GM12878 (cell line): ENCODE data around the gene GSS. TPM values are rescaled to one million over a fixed set of nuclear protein-coding genes. Genes with fewer than 3 reads are reported as not detected.

Experiments used
- ATAC-seq: fragments of 200-7000 bp; cut with Tn5 transposase; 3 replicates; pipeline ENCODE4 v1.9.1; 2020; ENCODE audit warnings: mild to moderate bottlenecking, moderate library complexity
- BruUV-seq: library from RNA; stranded (reverse); fragments of 400-500 nt; replicated peaks from 2 replicates; lab custom pipeline; 2021; lab: Mats Ljungman, UMichigan
- CTCF ChIA-PET: fragments of 300-600 bp; sonication (Branson Sonifier 250); formaldehyde crosslinking; extraction: SDS; loops from one replicate; lab custom pipeline; 2021; ENCODE audit warnings: inconsistent platforms; lab: Yijun Ruan, JAX
- POLR2A ChIA-PET: fragments of 350-600 bp; formaldehyde crosslinking; extraction: SDS; loops from one replicate; lab custom pipeline; 2021; ENCODE audit warnings: inconsistent platforms; lab: Charles Lee
- RAD21 ChIA-PET: fragments of 300-600 bp; sonication (Branson Sonifier 250); formaldehyde crosslinking; loops from one replicate; lab custom pipeline; 2023; ENCODE audit warnings: antibody characterized with exemption; ENCODE audit not compliant: unreplicated experiment; lab: Charles Lee
- SMC1A ChIA-PET: fragments of 300-600 bp; sonication (Branson Sonifier 250); formaldehyde crosslinking; loops from one replicate; lab custom pipeline; 2023; ENCODE audit not compliant: unreplicated experiment, uncharacterized antibody; lab: Charles Lee
- DNase-seq: peaks from one replicate; pipeline ENCODE4 v3.0.0-alpha.2; 2011; ENCODE audit warnings: low read depth, low spot score
- FAIRE-seq: peaks from 3 replicates; lab custom pipeline; 2011; peaks lifted over from hg19 to GRCh38; lab: Jason Lieb, UNC
- H2AFZ ChIP-seq: 2 replicates; pipeline ENCODE4 v1.6.0; 2011; ENCODE audit warnings: low read depth, low read length, control low read depth; ENCODE audit not compliant: control insufficient read depth
- H3K27ac ChIP-seq: 2 replicates; pipeline ENCODE4 v1.5.1; 2011; ENCODE audit warnings: control low read depth; ENCODE audit not compliant: control insufficient read depth, insufficient read depth
- H3K27me3 ChIP-seq, 2 experiments: replicated peaks in 1 of 2; 2 replicates each; pipeline versions ENCODE4 v1.6.0 to v1.6.1; 2011; ENCODE audit warnings: low read length in 1 of 2; ENCODE audit not compliant: control insufficient read depth in 2 of 2, insufficient read depth in 2 of 2
- H3K36me3 ChIP-seq, 2 experiments: 2 replicates each; pipeline ENCODE4 v1.5.1; 2011; ENCODE audit warnings: low read length in 1 of 2; ENCODE audit not compliant: control insufficient read depth in 2 of 2, insufficient read depth in 2 of 2
- H3K4me1 ChIP-seq: 2 replicates; pipeline ENCODE4 v1.6.1; 2011; ENCODE audit warnings: mild to moderate bottlenecking, low read length, moderate library complexity, mixed read lengths; ENCODE audit not compliant: control insufficient read depth, insufficient read depth
- H3K4me2 ChIP-seq: 2 replicates; pipeline ENCODE4 v1.6.0; 2011; ENCODE audit warnings: control low read depth; ENCODE audit not compliant: control insufficient read depth, insufficient read depth
- H3K4me3 ChIP-seq: fragments of 200-600 bp; sonication (generic); 2 replicates; pipeline ENCODE4 v1.5.1; 2016
- H3K79me2 ChIP-seq: 2 replicates; pipeline ENCODE4 v1.6.0; 2011; ENCODE audit warnings: low read length; ENCODE audit not compliant: control insufficient read depth, insufficient read depth
- H3K9ac ChIP-seq: 2 replicates; pipeline ENCODE4 v1.8.0; 2011; ENCODE audit warnings: low read length, control low read depth, mixed read lengths; ENCODE audit not compliant: control insufficient read depth, insufficient read depth
- H3K9me3 ChIP-seq: replicated peaks from 3 replicates; pipeline ENCODE4 v1.5.1; 2011; ENCODE audit warnings: mild to moderate bottlenecking, low read length; ENCODE audit not compliant: control insufficient read depth, insufficient read depth
- H4K20me1 ChIP-seq: 2 replicates; pipeline ENCODE4 v1.6.0; 2011; ENCODE audit not compliant: control insufficient read depth, insufficient read depth
- CTCF ChIP-seq, 3 experiments: IDR thresholded peaks in 2 of 3; conservative IDR thresholded peaks in 1 of 3; 2 replicates each; pipeline ENCODE4 v1.5.1; 2011; ENCODE audit warnings: low read depth in 3 of 3, low read length in 3 of 3, mild to moderate bottlenecking in 3 of 3, control low read depth in 2 of 3, moderate library complexity in 2 of 3, inconsistent platforms in 1 of 3, mixed read lengths in 1 of 3; ENCODE audit not compliant: control insufficient read depth in 2 of 3, insufficient read depth in 1 of 3; ENCODE audit errors: extremely low read depth in 1 of 3
- HDAC2 ChIP-seq: fragments of 200-600 bp; sonication (generic); IDR thresholded peaks from 2 replicates; pipeline ENCODE4 v1.6.1; 2017
- IRF3 ChIP-seq: fragments of 450-650 bp; IDR thresholded peaks from 2 replicates; pipeline ENCODE4 v1.6.1; 2014; ENCODE audit warnings: mild to moderate bottlenecking
- JUND ChIP-seq: IDR thresholded peaks from 2 replicates; pipeline ENCODE4 v1.6.1; 2012; ENCODE audit warnings: low read depth, mild to moderate bottlenecking, low read length, improper control_type of control experiment, moderate library complexity
- NR2C1 ChIP-seq: fragments of 450-650 bp; IDR thresholded peaks from 2 replicates; pipeline ENCODE4 v1.6.1; 2017; ENCODE audit warnings: antibody characterized with exemption, mild to moderate bottlenecking, moderate library complexity
- PRDM15 ChIP-seq: fragments of 450-650 bp; formaldehyde crosslinking; IDR thresholded peaks from 2 replicates; pipeline ENCODE4 v1.4.0; 2020; ENCODE audit warnings: mild to moderate bottlenecking, moderate library complexity
- RCOR1 ChIP-seq: conservative IDR thresholded peaks from 2 replicates; pipeline ENCODE4 v1.6.1; 2012; ENCODE audit warnings: low read depth, low read length, improper control_type of control experiment
- SMAD1 ChIP-seq: fragments of 450-650 bp; IDR thresholded peaks from 2 replicates; pipeline ENCODE4 v1.6.1; 2018; ENCODE audit warnings: mild to moderate bottlenecking, low read depth; ENCODE audit not compliant: partially characterized antibody
- SP1 ChIP-seq: IDR thresholded peaks from one replicate; pipeline ENCODE4 v1.6.1; 2011; ENCODE audit warnings: low read depth, low read length
- STAT1 ChIP-seq: fragments of 450-650 bp; conservative IDR thresholded peaks from 2 replicates; pipeline ENCODE4 v1.6.1; 2014; ENCODE audit warnings: antibody characterized with exemption, mild to moderate bottlenecking
- ZZZ3 ChIP-seq: IDR thresholded peaks from 2 replicates; pipeline ENCODE4 v1.6.1; 2011; ENCODE audit warnings: low read depth; ENCODE audit not compliant: control insufficient read depth, insufficient read length
- in situ Hi-C: fragments of 300-500 bp; cut with MboI; formaldehyde crosslinking; loops from 9 replicates; pipeline ENCODE4 v1.14.3; 2018; ENCODE audit warnings: mixed read lengths
- intact Hi-C: fragments of 100-400 bp; cut with micrococcal nuclease; formaldehyde crosslinking; loops from one replicate; pipeline ENCODE4 v1.14.2; 2022; ENCODE audit not compliant: unreplicated experiment
- polyA plus RNA-seq, 11 experiments: library from polyadenylated mRNA; depleted of rRNA in 4 of 11; unstranded in 6 of 11; stranded (reverse) in 5 of 11; fragments of >200 nt; fragmentation: Nextera tagmentation in 4 of 11; fragmentation: Illumina TruSeq in 1 of 11; extraction: Ambion mirVana in 4 of 11; extraction: Trizol in 1 of 11; gene quantifications; 1 replicate in 1 of 11; 2 replicates in 10 of 11; pipeline versions ENCODE4 v1.2.1 to v1.2.3, GENCODE V29; 2011 to 2016; ENCODE audit warnings: inconsistent platforms in 2 of 11, missing spikeins in 2 of 11, low read depth in 1 of 11
- total RNA-seq, 4 experiments: library from RNA; depleted of rRNA in 3 of 4; stranded (reverse); fragments of >200 nt in 3 of 4; fragmentation: Illumina TruSeq in 1 of 4; extraction: Trizol in 1 of 4; gene quantifications; 2 replicates each; pipeline versions ENCODE4 v1.2.1 to v1.2.3, GENCODE V29; 2013 to 2021
- TF ChIP-seq, protein P1 (sequence below): fragments of 150-350 bp; IDR thresholded peaks from 2 replicates; pipeline ENCODE4 v1.6.1; 2014; ENCODE audit warnings: mild to moderate bottlenecking, low read depth, low read length

GSS gene
- total and polyA plus RNA-seq, 10 of the 15 experiments (the other 5 are each of a cell fraction or from before 2014, with no cell fraction given), result 12.7 to 120 (median 67.4) TPM

- H3K27ac ChIP-seq, result no peak overlapping the region
- intact Hi-C loops, result no loop called here
- no peaks in the 10 kb centered on the region for H3K9me3 ChIP-seq
- H2AFZ ChIP-seq, result no peak overlapping the region
- no peak overlapping the region for H3K4me2 ChIP-seq
- no peak for DNase-seq
- H3K27me3 ChIP-seq, result no peaks in the 10 kb centered on the region
- TF ChIP-seq PRDM15 (CRISPR knock-in tag) (no peak), CTCF (IDR thresholded peaks at IDR 0.05 in 2 of 3, conservative IDR thresholded peaks at IDR 0.05 in 1 of 3; ENCODE audit: control insufficient read depth in 2 of 3, extremely low read depth in 1 of 3, insufficient read depth in 1 of 3, low read depth in 3 of 3, low read length in 3 of 3) (no peak), NR2C1 (no peak), HDAC2 (no peak), RCOR1 (no peak), JUND (no peak), IRF3 (no peak), SP1 (no peak), SMAD1 (no peak), STAT1 (no peak), ZZZ3 (no peak)
- TF ChIP-seq, protein P1, sequence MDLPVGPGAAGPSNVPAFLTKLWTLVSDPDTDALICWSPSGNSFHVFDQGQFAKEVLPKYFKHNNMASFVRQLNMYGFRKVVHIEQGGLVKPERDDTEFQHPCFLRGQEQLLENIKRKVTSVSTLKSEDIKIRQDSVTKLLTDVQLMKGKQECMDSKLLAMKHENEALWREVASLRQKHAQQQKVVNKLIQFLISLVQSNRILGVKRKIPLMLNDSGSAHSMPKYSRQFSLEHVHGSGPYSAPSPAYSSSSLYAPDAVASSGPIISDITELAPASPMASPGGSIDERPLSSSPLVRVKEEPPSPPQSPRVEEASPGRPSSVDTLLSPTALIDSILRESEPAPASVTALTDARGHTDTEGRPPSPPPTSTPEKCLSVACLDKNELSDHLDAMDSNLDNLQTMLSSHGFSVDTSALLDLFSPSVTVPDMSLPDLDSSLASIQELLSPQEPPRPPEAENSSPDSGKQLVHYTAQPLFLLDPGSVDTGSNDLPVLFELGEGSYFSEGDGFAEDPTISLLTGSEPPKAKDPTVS, result no peak
- TF ChIP-seq, all 136 proteins: peak for 0
- no peak overlapping the region for H3K9ac ChIP-seq
- ChIA-PET POLR2A (interaction anchor here (0.6 kb wide), 1 partner anchor 43 kb away, joined by 5 read pairs; no protein-coding TSS in a partner anchor), RAD21 (no interaction called here), SMC1A (no interaction called here), CTCF (no interaction called here)
- no peaks in the 10 kb centered on the region for H3K79me2 ChIP-seq
- FAIRE-seq (no peak), ATAC-seq (no peak)
- in situ Hi-C loops, result no loop called here
- no peak overlapping the region for H3K4me3 ChIP-seq
- BruUV-seq, result no TSS peak
- H3K4me1 ChIP-seq, result peaks cover 8% of the 10 kb centered on the region
- H3K36me3 ChIP-seq, result peaks cover 0 to 10% of the 10 kb centered on the region in 2 experiments
- H4K20me1 ChIP-seq, result no peaks in the 10 kb centered on the region
Observed at GRCh38 chr20:34947336-34947735, 8.3 kb downstream of the GSS start.
